ENCODE data around the gene SBF2. TPM values are rescaled to one million over a fixed set of nuclear protein-coding genes. Genes with fewer than 3 reads are reported as not detected.

The SBF2 gene
- polyA plus RNA-seq, 1 donor from 2014 or later, result 53.4 TPM

DNA sequence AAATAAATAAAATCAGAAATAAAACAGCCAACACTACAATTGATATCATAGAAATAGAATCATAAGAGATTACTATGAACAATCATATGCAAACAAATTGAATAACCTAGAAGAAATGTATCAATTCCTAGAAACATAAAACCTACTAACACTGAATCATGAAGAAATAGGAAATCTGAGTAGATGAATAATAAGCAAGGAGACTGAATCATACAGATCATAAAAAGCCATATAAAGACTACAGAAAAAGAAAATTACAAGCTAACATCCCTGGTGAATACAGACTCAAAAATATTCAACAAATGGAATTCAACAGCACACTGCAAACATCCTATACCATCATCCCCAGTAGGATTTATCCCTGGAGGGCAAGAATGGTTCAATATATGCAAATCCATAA is 135.6 kb downstream of the SBF2 start:
- no peak for TF ChIP-seq TAF1 (IDR thresholded peaks at IDR 0.05; ENCODE audit: low read depth)
- no peak for TF ChIP-seq RAD21 (conservative IDR thresholded peaks at IDR 0.05)
- no peak for TF ChIP-seq SMC3 (conservative IDR thresholded peaks at IDR 0.05; ENCODE audit: poor library complexity)
- TF ChIP-seq POLR2AphosphoS5 (IDR thresholded peaks at IDR 0.05), result no peak
- no peak for TF ChIP-seq REST (IDR thresholded peaks at IDR 0.05; ENCODE audit: borderline replicate concordance)
- no peak for TF ChIP-seq EP300 (conservative IDR thresholded peaks at IDR 0.05; ENCODE audit: poor library complexity, severe bottlenecking)
- TF ChIP-seq EZH2 (IDR thresholded peaks at IDR 0.05; ENCODE audit: borderline replicate concordance, insufficient read depth, low read length, poor library complexity, severe bottlenecking), result no peak
- no peak for TF ChIP-seq CTCF (IDR thresholded peaks at IDR 0.05; ENCODE audit: poor library complexity, severe bottlenecking)
- TF ChIP-seq MXI1 (conservative IDR thresholded peaks at IDR 0.05; ENCODE audit: poor library complexity, severe bottlenecking), result no peak

DNA sequence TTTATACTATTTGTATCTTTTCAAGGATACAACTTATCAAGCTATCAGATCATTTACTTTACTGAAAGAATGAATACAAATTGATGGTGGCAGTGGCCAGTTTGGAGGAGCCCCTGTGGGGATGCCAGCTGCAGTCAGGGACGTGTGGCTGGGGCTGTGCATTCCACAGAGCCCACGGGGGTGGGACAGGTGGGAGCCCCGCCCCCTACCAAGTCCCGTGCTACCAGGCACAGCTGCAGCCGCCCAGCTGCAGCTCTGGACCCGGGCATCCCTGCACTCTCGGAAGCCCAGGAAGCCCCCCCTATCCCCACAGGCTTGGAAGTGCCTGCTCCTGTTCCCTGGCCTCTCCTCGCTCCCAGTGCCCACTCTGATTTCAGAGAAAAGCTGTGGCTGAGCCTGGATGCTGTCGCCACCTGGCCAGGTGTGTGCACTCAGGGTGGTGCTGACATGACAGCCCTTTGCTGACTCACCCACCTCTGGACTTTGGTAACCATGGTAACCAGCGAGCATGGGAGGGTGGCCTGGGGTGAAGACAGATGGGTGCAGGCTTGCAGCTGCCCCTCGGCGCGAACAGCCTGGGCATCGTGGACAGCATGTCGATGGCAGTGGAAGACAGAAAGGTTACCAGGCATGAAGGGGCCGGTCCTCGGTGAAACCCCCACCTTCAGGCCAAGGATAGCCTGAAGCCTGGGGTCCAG is 138.1 kb downstream of the SBF2 start:
- Histone ChIP-seq H3K27me3 (ENCODE audit: insufficient read depth, low read depth, low read length) (no peaks in the 10 kb centered on the region), H3K79me2 (replicated peaks; ENCODE audit: insufficient read depth, low read length) (no peaks in the 10 kb centered on the region), H3K27ac (ENCODE audit: low read length) (no peak overlapping the region), H3K4me3 (ENCODE audit: low read length) (no peak overlapping the region), H2AFZ (ENCODE audit: low read depth, low read length) (no peak overlapping the region), H3K4me2 (ENCODE audit: low read length) (no peak overlapping the region), H3K9ac (ENCODE audit: low read length) (no peak overlapping the region), H3K9me2 (ENCODE audit: insufficient read depth, low read length) (no peaks in the 10 kb centered on the region), H3K9me3 (ENCODE audit: low read length) (no peaks in the 10 kb centered on the region), H3K36me3 (ENCODE audit: insufficient read depth, low read length) (no peaks in the 10 kb centered on the region), H4K20me1 (ENCODE audit: insufficient read depth) (no peaks in the 10 kb centered on the region), H3F3A (ENCODE audit: insufficient read depth, low read length, poor library complexity, severe bottlenecking) (no peaks in the 10 kb centered on the region)
- TF ChIP-seq EP300 (conservative IDR thresholded peaks at IDR 0.05; ENCODE audit: poor library complexity, severe bottlenecking), result no peak
- no peak for TF ChIP-seq REST (IDR thresholded peaks at IDR 0.05; ENCODE audit: borderline replicate concordance)
- TF ChIP-seq EZH2 (IDR thresholded peaks at IDR 0.05; ENCODE audit: borderline replicate concordance, insufficient read depth, low read length, poor library complexity, severe bottlenecking), result no peak
- TF ChIP-seq POLR2AphosphoS5 (IDR thresholded peaks at IDR 0.05), result no peak
- TF ChIP-seq CTCF (IDR thresholded peaks at IDR 0.05; ENCODE audit: poor library complexity, severe bottlenecking), result no peak
- no peak for TF ChIP-seq RAD21 (conservative IDR thresholded peaks at IDR 0.05)
- no peak for TF ChIP-seq TAF1 (IDR thresholded peaks at IDR 0.05; ENCODE audit: low read depth)
- no peak for TF ChIP-seq SMC3 (conservative IDR thresholded peaks at IDR 0.05; ENCODE audit: poor library complexity)
- TF ChIP-seq MXI1 (conservative IDR thresholded peaks at IDR 0.05; ENCODE audit: poor library complexity, severe bottlenecking), result no peak

More for the DNA sequence above, 135.6 kb downstream of the SBF2 start:
- no peak overlapping the region for H3K9ac ChIP-seq (ENCODE audit: low read length)
- H3F3A ChIP-seq (ENCODE audit: insufficient read depth, low read length, poor library complexity, severe bottlenecking), result no peaks in the 10 kb centered on the region
- H3K9me2 ChIP-seq (ENCODE audit: insufficient read depth, low read length), result no peaks in the 10 kb centered on the region
- no peaks in the 10 kb centered on the region for H3K36me3 ChIP-seq (ENCODE audit: insufficient read depth, low read length)
- H4K20me1 ChIP-seq (ENCODE audit: insufficient read depth), result no peaks in the 10 kb centered on the region
- H3K79me2 ChIP-seq (replicated peaks; ENCODE audit: insufficient read depth, low read length), result no peaks in the 10 kb centered on the region
- H3K27me3 ChIP-seq (ENCODE audit: insufficient read depth, low read depth, low read length), result no peaks in the 10 kb centered on the region
- H2AFZ ChIP-seq (ENCODE audit: low read depth, low read length), result no peak overlapping the region
- H3K27ac ChIP-seq (ENCODE audit: low read length), result no peak overlapping the region
- H3K9me3 ChIP-seq (ENCODE audit: low read length), result no peaks in the 10 kb centered on the region
- H3K4me3 ChIP-seq (ENCODE audit: low read length), result no peak overlapping the region
- H3K4me2 ChIP-seq (ENCODE audit: low read length), result no peak overlapping the region
